ENCODE results near the gene CCNB2.

DNA sequence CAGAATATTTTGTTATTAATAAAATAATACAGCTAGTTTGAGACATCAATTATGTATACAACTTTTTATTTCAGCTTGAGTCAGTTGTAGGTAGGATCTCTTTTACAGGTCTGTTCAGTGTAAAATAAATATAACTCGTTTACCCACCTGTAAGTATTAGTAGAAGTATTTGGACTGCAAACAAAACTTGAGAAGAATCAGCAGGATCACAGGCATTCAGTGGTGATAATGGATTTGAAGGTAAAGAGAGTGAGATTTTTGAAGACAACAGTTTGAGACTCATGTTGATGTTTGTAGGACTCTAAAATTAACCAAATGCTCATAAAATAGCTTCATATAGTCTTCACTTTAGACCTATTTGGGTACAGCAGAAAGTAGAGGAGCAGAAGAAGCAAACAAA is 35.5 kb upstream of the CCNB2 start:
- TF ChIP-seq, protein P1, sequence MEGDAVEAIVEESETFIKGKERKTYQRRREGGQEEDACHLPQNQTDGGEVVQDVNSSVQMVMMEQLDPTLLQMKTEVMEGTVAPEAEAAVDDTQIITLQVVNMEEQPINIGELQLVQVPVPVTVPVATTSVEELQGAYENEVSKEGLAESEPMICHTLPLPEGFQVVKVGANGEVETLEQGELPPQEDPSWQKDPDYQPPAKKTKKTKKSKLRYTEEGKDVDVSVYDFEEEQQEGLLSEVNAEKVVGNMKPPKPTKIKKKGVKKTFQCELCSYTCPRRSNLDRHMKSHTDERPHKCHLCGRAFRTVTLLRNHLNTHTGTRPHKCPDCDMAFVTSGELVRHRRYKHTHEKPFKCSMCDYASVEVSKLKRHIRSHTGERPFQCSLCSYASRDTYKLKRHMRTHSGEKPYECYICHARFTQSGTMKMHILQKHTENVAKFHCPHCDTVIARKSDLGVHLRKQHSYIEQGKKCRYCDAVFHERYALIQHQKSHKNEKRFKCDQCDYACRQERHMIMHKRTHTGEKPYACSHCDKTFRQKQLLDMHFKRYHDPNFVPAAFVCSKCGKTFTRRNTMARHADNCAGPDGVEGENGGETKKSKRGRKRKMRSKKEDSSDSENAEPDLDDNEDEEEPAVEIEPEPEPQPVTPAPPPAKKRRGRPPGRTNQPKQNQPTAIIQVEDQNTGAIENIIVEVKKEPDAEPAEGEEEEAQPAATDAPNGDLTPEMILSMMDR (IDR thresholded peaks at IDR 0.05), result no peak
- TF ChIP-seq POLR2A (IDR thresholded peaks at IDR 0.05), result no peak
